HS-27A (cell line): ENCODE data around the gene SP140L.
"Not testable (repeated sequence)": the region's sequence is repeated elsewhere in the genome, so short reads cannot be mapped to it uniquely, and the experiment has no call there.

ENCODE experiments used
- DNase-seq: peaks from one replicate; pipeline ENCODE4 v3.0.0-alpha.2; 2012; ENCODE audit warnings: low read depth, missing footprints

The SP140L gene

DNA sequence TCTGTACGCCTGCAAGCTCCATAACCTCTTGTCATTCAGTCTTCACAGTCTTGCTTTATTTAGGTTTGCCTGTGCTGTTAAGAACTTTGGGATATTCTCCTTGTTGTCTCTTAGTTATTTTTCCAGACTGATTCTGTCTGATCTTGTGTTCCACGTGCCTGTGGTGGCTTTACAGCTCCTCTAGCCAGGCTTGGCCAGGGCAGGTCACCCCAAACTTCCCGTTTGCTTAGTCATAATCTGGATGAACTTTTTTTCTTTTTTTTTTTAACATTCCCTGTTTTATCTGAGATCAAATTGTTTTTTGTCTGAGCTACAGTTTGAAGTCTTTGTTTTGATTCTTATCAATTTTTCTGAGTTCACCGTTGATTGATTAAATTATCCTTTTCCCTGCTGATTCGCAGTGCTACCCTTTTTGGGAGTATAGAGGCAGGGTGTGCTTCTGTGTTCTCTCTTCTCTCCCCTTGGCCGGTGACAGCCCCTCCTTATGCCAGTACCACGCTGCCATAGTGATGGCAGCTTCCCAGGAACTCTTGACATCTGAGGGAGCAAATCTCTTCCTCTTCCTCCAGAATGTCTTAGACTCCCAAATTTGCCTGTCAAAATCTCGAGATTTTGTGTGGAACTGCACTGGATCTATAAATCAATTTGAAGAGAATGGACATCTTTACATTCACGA, 91.5 kb downstream of the SP140L start:
- DNase-seq, result no peak

DNA sequence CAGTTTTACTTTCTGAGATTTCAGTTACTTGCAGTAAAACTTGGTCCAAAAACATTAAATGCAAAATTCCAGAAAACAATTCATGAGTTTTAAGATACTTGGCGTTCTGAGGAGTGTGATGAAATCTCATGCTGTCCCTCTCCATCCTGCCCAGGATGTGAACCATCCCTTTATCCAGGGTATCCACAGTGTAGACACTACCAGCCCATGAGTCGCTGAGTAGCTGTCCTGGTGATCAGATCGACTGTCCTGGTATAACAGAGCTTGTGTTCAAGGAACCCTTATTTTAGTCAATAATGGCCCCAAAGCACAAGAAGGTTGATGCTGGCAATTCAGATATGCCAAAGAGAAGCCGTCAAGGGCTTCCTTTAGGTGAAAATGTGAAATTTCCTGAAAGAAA, 92.2 kb downstream of the SP140L start:
- DNase-seq, result no peak

GRCh38 chr2:230422149-230422548, 95.2 kb downstream of the SP140L start:
- no peak for DNase-seq

DNA sequence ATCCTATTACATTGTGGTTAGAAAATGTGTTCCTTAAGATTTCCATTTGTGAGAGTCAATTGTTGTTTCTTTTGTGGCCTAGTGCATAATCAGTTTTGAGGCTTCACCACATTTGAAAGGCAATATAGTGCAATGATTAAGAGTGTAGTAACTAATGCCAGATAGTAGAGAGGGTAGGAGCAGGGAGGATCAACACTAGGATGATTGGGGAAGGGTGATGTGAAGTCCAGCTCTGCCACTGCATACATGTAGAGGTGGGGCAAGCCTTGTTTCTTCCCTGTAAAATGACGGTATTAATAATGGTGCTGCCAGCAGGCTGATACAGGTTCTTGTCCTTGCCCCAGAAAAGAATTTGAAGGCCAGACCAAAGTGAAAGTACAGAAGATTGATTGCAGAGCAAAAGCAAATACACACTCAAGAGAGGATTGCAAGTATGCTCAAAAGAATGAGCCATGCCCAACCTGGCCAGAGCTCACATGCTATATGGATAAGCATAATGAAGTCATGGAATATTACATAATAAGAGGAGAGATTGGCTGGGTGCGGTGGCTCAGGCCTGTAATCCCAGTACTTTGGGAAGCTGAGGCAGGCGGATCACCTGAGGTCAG, 97.0 kb downstream of the SP140L start:
- DNase-seq, result no peak

DNA sequence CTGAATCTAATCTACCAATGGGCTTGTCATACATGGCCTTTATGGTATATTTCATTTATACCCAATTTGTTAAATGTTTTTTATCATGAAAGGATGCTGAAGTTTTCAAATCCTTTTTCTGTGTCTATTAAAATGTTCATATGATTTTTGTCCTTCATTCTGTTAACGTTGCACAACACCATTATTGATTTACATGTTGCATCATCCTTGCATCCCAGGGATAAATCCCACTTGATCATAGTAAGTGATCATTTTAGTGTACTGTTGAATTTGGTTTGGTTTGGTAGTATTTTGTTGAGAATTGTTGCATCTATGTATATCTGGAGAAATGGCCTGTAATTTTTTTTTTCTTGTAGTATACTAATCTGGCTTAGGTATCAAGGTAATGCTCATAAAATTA, 98.4 kb downstream of the SP140L start:
- DNase-seq, result no peak

DNA sequence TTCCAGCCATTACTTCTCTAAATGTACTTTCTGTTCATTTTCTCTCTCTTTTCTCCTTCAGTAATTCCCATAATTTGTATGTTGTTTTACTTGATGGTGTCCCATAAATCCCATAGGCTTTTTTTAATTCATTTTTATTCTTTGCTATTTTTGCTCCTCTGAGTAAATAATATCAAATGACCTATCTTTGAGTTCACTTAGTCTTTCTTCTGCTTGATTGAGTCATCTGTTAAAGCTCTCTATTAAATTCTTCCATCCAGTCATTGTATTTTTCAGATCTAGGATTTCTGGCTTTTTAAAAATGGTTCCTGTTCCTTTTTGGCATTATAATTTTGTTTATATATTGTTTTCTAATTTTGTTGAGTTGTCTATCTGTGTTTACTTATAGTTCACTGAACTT, 102.5 kb downstream of the SP140L start:
- DNase-seq, result no peak

- DNase-seq, result no peak
Observed at GRCh38 chr2:230430957-230431910, 104.2 kb downstream of the SP140L start.

DNA sequence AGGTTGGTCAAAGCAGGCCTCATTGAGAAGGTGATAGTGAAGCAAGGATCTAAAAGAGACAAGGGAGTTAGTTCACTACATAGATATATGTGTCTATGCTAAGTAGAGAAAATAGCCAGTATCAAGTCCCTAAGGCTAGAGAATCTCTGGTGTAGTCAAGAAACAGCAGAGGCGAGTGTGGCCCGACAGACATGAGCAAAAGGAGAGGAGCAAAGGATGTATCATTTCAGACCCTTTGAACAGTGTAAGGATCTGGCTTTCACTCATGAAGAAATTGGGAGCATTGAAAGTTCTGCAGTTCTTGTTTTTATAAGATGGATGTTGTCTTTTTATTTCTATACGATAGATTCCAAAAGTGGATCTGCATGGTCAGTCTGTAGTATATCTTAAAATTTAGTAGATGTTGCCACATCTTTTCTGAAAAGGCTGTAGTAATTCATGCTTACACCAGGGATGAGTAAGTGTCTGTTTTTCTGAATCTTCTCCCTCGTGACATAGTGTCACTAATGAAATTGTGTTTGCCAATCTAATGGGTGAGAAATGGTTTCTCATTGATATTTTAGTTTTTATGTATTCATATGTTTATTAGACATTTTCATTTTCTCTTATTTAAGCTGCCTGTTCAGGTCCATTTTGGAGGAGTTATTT, 107.8 kb downstream of the SP140L start:
- DNase-seq, result no peak

- DNase-seq, result no peak
Observed at GRCh38 chr2:230435431-230435830, 108.4 kb downstream of the SP140L start.

DNA sequence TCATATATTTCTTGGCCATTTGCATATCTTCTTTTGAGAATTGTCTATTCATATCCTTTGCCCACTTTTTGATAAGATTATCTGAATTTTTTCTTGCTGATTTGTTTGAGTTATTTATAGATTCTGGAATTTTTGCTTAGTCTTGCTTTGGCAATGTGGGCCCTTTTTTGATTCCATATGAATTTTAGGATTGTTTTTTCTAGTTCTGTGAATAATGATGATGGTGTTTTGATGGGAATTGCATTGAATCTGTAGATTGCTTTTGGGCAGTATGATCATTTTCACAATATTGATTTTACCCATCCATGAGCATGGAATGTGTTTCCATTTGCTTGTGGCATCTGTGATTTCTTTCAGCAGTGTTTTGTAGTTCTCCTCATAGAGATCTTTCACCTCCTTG, 112.1 kb downstream of the SP140L start:
- DNase-seq, result not testable (repeated sequence)

DNA sequence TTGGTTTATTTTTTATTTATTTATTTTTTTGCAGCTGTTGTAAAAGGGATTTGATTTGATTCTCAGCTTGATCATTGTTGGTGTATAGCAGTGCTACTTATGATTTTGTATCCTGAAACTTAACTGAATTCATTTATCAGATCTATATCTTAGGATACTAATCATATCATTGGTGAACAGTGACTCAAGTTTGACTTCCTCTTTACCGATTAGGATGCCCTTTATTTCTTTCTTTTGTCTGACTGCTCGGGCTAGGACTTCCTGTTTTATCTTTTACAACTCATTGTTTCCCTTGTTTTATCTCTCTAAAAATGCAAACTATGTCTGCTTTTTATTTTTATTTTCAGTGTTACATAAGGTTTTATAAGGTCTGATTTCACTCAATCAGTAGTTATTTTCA, 112.6 kb downstream of the SP140L start:
- no peak for DNase-seq

DNA sequence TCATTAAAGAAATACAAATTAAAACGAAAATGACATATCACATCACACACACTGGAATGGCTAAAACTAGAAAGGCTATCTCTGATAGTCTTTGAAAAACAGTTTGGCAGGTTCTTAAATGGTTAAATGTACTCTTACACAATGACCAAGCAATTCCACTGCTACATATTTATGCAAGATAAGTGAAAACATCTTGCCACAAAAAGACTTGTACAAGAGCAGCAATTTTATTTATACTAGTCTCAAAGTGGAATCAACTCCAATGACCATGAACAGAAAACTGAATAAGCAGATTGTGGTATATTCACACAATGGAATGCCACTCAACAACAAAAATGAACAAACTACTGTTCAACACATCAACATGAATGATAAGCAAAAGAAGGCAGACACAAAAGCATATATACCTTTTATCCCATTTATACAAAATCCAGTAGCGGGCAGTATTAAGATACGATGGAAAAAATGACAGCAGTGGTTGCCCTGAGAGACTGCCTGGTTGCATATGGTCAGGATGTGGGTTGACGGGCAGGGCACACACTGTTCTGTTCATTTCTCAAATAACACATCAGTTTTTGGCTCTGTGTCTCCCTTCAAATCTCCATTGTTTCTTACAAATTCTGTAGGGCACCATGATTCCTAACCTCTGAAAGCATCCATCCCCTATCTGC, 114.4 kb downstream of the SP140L start:
- DNase-seq, result no peak

- DNase-seq, result peak; percentile 11
Observed at GRCh38 chr2:230443541-230443940, 116.5 kb downstream of the SP140L start.

DNA sequence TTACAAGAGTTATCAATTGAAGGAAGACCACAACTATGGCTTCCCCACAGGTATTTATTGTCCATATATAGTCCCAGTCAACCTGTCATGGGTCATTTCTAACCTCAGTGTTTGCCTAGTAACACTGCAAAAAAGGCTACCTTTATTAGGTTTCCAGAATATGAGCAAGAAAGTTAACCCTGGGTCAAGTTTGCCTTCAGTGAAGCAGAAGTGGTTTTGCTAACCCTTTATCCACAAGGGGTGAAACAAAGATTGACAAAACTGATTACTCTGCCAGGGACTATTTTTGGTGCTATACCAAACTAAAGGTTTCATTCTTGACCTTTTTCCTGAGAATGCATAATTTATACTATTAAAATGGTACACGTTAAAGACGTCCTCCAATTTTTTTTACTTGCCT, 117.8 kb downstream of the SP140L start:
- no peak for DNase-seq

DNA sequence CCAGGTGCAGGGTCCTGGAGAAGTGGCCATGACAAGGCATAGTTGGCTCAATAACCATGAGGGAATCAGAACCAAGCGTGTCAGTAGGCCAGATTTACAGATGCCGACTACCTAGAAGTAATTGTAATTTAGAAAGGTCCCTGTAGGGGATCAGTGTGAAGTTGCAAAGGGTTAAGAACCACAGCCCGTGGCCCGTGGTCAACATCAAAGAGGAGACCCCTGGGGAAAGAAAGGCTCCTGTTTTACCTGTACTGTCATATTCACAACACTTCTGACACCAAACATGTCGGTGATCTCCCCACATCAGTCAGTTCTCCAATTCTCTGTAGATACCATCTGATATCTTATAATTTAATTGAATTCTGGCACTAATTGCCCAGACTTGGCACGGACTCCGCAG, 120.0 kb downstream of the SP140L start:
- DNase-seq, result no peak

DNA sequence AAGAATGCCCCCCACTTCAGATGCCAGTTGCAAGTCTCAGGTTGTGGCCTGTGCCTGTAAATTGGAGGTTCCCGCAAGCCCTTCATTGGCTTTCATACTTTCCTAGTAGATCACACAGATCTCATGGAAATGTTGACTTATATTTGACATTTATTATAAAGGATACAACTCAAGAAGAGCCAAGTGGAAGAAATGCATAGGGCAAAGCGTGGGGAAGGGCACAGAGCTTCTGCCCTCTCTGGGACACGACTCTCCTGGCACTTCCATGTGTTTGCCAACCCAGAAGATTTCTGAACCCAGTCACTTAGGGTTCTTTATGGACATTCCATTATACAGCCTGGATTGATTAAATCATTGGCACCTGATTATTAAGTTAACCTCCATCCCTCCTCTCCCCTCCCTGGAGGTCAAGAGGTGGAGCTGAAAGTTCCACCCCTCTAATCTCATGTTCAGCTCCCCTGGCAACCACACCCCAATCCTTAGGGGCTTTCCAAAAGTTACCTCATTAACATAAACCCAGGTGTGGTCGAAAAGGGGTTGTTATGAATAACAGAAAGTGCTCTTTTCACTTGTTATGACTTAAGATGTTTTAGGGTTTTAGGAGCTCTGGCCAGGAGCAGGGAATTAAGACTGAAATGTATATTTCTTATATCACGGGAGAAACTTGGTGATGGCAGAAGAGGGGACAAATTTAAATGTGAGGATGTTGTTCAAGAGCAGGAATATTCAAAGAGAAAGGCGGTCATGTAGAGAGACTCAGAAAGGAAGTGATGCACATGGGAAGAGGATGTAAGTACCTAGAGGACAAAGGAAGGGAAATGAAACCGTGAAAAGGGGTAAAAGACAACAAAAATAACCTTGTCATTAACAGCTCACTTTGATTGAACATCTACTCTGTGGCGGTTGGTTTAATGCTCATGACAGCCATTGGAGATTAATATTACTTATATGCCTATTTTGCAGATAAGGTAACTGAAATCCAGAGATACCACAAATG, 120.8 kb downstream of the SP140L start:
- no peak for DNase-seq

DNA sequence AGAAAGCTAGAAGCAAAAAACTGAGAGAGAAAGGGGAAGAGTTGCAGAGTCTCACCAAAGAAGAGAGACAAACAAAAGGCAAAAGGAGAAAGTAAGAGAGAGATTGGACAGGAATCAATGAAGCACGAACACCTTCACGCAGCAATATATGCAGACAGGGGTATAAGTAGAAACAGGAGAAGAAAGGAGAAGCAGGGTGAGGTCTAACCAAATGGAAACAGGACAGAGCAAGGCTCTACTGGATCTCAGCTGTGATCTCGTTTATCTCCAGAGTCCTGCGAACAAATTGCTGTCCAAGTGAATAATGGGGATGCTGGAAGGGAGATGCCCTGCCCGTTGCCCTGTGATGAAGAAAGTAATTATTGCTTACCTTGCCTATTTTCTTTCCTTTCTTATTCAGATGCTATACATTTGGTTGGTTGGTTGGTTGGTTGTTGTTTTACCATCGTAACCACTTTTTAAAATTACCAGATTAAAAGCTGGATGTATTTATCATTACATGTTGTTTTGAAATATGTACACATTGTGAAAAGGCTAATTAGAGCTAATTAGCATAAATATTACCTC, 123.0 kb downstream of the SP140L start:
- no peak for DNase-seq

GRCh38 chr2:230453006-230453405, 126.0 kb downstream of the SP140L start:
- DNase-seq, result no peak
